ENCODE results near the gene H1-8. TPM values are rescaled to one million over a fixed set of nuclear protein-coding genes. Genes with fewer than 3 reads are reported as not detected.
A peak's percentile ranks its signal among the peaks of the same experiment; 100 is the strongest.
"Not testable (repeated sequence)": the region's sequence is repeated elsewhere in the genome, so short reads cannot be mapped to it uniquely, and the experiment has no call there.

The H1-8 gene
- total RNA-seq, 1 experiment from 2014 or later = not detected

- not testable (repeated sequence) for DNase-seq (ENCODE audit: low read depth)
These were observed 27.7 kb upstream of the H1-8 start for GRCh38 chr3:129515108-129515820.

DNA sequence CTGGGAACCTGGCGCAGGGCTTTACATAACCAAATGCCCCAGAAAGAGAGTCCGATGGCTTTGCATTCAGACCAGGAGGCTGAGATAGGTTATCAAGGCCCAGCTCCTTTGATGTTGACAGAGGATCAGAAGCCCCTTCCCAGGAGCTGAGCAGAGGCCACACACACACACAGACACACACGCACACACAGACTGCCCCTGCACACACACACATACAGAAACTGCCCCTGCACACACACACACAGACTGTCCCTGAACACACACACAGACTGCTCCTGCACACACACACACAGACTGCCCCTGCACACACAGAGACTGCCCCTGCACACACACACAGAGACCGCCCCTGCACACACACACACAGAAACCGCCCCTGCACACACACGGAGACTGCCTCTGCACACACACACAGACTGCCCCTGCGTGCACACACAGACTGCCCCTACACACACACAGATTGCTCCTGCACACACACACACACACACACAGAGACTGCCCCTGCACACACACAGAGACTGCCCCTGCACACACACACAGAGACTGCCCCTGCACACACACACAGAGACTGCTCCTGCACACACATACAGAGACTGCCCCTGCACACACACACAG, 27.0 kb upstream of the H1-8 start:
- not testable (repeated sequence) for DNase-seq (ENCODE audit: low read depth)

- DNase-seq (ENCODE audit: low read depth) = no peak
These were observed 25.5 kb upstream of the H1-8 start for GRCh38 chr3:129517516-129517915.

- no peak for DNase-seq (ENCODE audit: low read depth)
These were observed 24.9 kb upstream of the H1-8 start for GRCh38 chr3:129518038-129518561.

DNA sequence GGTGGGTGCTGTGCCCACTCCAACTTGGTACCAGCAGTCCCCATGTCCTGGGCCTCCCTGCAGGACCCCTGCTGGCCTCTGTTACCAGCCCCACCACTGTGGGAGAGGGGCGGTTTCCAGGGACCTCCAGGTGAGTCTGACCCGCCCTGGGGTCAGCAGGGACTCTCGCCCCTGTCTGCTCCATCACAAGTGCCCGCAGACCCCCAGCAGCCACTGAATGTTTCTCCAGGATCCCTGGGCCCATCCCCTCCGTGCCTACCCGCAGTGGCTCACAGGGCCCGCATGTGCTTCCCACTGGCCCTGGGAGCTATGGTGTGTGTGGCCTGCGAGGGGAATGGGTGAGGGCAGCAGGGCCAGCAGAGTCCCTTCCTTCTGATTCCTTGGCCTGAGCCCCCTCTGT, 24.4 kb upstream of the H1-8 start:
- DNase-seq (ENCODE audit: low read depth) = no peak

- DNase-seq (ENCODE audit: low read depth) = no peak
These were observed 23.5 kb upstream of the H1-8 start for GRCh38 chr3:129519449-129519848.

- DNase-seq (ENCODE audit: low read depth) = no peak
These were observed 22.9 kb upstream of the H1-8 start for GRCh38 chr3:129519896-129520715.

GRCh38 chr3:129520960-129521359, 22.0 kb upstream of the H1-8 start:
- DNase-seq (ENCODE audit: low read depth) = no peak

GRCh38 chr3:129521611-129522010, 21.4 kb upstream of the H1-8 start:
- DNase-seq (ENCODE audit: low read depth) = no peak

GRCh38 chr3:129522953-129523352, 20.0 kb upstream of the H1-8 start:
- no peak for DNase-seq (ENCODE audit: low read depth)

GRCh38 chr3:129524081-129524480, 18.9 kb upstream of the H1-8 start:
- DNase-seq (ENCODE audit: low read depth) = no peak

- peak; percentile 41 for DNase-seq (ENCODE audit: low read depth)
These were observed 17.5 kb upstream of the H1-8 start for GRCh38 chr3:129525341-129525968.

GRCh38 chr3:129526121-129526900, 16.7 kb upstream of the H1-8 start:
- no peak for DNase-seq (ENCODE audit: low read depth)

GRCh38 chr3:129527262-129527661, 15.7 kb upstream of the H1-8 start:
- no peak for DNase-seq (ENCODE audit: low read depth)

DNA sequence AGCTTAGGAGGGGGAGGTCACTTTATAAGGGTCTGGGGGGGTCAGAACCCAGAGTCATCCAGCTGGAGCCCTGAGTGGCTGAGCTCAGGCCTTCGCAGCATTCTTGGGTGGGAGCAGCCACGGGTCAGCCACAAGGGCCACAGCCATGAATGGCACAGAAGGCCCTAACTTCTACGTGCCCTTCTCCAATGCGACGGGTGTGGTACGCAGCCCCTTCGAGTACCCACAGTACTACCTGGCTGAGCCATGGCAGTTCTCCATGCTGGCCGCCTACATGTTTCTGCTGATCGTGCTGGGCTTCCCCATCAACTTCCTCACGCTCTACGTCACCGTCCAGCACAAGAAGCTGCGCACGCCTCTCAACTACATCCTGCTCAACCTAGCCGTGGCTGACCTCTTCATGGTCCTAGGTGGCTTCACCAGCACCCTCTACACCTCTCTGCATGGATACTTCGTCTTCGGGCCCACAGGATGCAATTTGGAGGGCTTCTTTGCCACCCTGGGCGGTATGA, 14.3 kb upstream of the H1-8 start, which contains the start of gene RHO:
TSS of gene RHO (plus strand) at position 51 of the 512 bp plus-strand sequence. CDS start at position 146, 95 bp downstream.
- no peak for DNase-seq (ENCODE audit: low read depth)

GRCh38 chr3:129529436-129530210, 13.4 kb upstream of the H1-8 start:
- no peak for DNase-seq (ENCODE audit: low read depth)

DNA sequence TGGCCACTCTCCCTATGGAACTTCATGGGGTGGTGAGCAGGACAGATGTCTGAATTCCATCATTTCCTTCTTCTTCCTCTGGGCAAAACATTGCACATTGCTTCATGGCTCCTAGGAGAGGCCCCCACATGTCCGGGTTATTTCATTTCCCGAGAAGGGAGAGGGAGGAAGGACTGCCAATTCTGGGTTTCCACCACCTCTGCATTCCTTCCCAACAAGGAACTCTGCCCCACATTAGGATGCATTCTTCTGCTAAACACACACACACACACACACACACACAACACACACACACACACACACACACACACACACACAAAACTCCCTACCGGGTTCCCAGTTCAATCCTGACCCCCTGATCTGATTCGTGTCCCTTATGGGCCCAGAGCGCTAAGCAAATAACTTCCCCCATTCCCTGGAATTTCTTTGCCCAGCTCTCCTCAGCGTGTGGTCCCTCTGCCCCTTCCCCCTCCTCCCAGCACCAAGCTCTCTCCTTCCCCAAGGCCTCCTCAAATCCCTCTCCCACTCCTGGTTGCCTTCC, 12.7 kb upstream of the H1-8 start:
- DNase-seq (ENCODE audit: low read depth) = peak; percentile 17

DNA sequence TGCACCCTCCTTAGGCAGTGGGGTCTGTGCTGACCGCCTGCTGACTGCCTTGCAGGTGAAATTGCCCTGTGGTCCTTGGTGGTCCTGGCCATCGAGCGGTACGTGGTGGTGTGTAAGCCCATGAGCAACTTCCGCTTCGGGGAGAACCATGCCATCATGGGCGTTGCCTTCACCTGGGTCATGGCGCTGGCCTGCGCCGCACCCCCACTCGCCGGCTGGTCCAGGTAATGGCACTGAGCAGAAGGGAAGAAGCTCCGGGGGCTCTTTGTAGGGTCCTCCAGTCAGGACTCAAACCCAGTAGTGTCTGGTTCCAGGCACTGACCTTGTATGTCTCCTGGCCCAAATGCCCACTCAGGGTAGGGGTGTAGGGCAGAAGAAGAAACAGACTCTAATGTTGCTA, 12.2 kb upstream of the H1-8 start:
- no peak for DNase-seq (ENCODE audit: low read depth)

DNA sequence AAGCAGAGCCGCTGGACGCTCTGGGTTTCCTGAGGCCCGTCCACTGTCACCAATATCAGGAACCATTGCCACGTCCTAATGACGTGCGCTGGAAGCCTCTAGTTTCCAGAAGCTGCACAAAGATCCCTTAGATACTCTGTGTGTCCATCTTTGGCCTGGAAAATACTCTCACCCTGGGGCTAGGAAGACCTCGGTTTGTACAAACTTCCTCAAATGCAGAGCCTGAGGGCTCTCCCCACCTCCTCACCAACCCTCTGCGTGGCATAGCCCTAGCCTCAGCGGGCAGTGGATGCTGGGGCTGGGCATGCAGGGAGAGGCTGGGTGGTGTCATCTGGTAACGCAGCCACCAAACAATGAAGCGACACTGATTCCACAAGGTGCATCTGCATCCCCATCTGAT, 11.3 kb upstream of the H1-8 start:
- DNase-seq (ENCODE audit: low read depth) = no peak

DNA sequence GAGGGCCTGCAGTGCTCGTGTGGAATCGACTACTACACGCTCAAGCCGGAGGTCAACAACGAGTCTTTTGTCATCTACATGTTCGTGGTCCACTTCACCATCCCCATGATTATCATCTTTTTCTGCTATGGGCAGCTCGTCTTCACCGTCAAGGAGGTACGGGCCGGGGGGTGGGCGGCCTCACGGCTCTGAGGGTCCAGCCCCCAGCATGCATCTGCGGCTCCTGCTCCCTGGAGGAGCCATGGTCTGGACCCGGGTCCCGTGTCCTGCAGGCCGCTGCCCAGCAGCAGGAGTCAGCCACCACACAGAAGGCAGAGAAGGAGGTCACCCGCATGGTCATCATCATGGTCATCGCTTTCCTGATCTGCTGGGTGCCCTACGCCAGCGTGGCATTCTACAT, 10.7 kb upstream of the H1-8 start:
- DNase-seq (ENCODE audit: low read depth) = no peak

Data from RPMI7951 (cell line).